Activated CD4-positive, alpha-beta T cell treated with anti-CD3 and anti-CD28 coated beads for 4 hours (primary cell): ENCODE data around the gene HOXC4.

Experiments
- DNase-seq, 2 donors: peaks; one replicate each; pipeline ENCODE4 v3.0.0-alpha.2; 2020

Gene HOXC4

GRCh38 chr12:54029529-54030441 is 23.9 kb upstream of the HOXC4 start:
- DNase-seq: no peak

GRCh38 chr12:54030442-54030801 is 23.2 kb upstream of the HOXC4 start:
- no peak for DNase-seq

DNA sequence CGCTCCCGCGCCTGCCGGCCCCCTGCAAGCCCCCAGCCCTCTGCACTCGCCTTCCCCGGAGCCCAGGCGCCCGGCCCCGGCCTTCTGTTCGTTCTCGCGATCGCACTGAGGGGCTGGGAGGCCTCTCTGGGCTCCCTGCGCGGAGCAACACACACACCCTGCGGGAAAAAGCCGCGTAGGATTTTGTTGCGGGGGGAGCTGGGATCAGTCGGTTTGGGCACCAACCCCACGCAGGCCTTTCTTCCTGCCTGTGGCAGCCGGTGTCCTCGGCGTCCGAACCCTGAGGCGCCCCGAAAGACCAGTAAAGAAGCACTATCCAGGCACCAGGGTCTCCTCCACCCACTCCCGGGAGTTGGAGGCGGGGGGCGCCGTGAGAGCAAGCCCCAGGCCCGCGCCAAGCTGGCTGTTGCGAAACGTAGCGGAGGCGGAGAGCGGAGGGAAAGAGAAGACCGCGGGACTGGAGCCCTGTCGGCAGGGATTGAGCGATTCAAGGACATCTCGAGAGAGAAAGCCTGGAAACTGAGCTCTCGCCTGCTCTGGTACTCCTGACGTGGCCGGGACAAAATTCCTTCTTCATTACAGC is 22.7 kb upstream of the HOXC4 start:
- no peak for DNase-seq

DNA sequence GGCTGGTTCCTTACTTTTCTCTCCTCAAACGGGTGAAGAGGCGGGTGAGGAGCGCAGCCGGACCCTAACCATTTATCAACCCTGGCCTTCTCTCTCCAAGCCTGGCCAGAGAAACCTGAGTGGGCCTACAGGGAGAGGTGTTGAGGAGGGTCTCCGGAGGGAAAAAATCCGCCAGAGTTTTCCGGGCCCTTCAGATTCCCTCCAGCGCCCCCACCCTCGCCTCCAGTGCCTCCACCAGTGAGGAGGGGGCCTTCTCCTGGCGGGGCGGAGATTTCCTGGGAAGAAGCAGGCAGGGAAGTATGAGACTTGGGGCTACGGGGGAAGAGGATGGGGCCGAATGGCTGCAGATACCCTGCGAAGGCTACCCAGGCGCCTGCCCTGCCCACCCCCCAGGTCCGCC is 22.2 kb upstream of the HOXC4 start:
- DNase-seq: no peak

DNA sequence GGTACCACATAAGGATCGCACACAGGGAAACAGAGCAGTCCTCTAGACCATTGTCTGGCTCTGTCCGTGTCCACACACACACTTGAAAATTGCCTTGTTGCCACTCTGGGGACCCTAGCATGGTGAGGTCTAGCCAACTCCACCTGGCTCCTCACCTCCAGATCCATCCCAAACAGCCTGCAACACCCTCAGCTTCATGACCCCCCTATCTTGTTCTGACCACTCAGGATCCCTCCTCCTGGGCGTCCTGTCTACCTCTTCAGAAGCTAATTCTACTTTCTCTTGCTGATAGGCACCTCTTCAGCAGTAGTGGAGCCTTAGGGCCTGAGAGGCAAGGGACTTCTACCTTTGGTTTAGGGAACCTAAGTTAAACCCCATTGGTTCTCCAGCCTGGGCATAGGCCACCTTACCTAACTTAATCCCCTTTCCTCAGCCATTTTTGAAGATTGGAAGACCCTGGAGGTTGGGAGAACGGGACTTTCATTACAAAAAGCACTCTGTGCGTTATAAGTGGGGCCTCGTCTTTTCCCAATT is 21.5 kb upstream of the HOXC4 start:
- no peak for DNase-seq

- DNase-seq: peak; percentile 40 to 60
Observed at GRCh38 chr12:54032627-54033100, 21.0 kb upstream of the HOXC4 start, which contains the start of gene HOXC5. Gene HOXC5, plus strand, starts transcription at chr12:54033050. Its CDS starts 73 bp downstream, at chr12:54033123.

DNA sequence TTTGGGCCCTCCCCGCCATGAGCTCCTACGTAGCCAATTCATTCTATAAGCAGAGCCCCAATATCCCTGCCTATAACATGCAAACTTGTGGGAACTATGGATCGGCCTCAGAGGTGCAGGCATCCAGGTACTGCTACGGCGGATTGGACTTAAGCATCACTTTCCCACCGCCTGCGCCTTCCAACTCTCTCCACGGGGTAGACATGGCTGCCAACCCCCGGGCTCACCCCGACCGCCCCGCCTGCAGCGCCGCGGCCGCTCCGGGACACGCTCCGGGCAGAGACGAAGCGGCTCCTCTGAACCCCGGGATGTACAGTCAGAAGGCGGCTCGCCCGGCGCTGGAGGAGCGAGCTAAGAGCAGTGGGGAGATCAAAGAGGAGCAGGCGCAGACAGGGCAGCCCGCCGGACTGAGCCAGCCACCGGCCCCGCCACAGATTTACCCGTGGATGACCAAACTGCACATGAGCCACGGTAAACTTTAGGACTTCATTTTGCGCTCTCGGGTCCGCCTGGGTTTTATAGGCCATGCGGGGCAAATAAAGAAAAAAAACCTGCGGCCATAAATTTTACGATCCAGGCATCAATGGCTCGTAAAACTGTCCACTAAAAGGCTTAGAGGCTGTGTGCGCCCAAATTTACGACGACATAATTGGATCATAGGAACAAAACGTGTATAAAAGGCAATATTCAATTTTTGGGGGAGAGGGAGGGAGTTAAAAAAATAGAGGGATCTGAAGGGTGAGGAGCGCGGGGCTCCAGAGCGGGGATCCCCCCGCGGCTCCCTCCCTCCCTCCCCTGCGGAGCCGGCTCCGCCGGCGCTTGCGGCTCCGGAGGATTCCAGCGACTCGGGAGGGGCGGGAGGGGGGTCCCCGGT is 20.3 kb upstream of the HOXC4 start:
- DNase-seq: no peak

DNA sequence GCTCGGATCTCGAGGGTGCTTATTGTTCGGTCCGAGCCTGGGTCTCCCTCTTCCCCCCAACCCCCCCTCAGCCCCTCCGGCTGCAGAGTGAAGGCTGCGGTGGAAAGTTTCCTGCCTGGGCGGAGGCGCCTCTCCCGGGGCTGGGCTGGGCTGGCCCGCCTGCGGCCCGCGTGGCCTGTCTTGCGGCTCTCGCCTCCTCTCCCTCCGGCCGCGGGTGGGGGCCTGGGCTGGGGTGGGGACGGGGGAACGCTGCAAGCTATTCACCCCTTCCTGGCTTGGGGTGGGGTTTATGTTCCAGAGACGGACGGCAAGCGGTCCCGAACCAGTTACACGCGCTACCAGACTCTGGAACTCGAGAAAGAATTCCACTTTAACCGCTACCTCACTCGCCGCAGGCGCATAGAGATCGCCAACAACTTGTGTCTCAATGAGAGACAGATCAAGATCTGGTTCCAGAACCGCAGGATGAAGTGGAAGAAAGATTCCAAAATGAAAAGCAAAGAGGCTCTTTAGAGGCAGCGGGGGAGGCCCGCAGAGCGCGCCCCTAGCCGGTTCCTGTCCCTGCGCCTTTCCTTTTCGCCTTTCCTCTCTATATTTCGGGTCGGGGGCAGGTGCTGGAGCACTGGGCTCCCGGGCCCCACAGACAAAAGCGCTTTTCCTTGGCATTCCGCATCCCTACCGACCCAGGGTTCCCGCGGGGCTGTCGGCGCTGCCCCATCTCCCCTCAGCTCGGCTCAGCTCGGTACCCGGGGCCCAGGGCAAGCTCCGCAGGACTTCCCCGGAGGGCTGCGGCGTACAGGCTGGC is 19.5 kb upstream of the HOXC4 start:
- DNase-seq: no peak

DNA sequence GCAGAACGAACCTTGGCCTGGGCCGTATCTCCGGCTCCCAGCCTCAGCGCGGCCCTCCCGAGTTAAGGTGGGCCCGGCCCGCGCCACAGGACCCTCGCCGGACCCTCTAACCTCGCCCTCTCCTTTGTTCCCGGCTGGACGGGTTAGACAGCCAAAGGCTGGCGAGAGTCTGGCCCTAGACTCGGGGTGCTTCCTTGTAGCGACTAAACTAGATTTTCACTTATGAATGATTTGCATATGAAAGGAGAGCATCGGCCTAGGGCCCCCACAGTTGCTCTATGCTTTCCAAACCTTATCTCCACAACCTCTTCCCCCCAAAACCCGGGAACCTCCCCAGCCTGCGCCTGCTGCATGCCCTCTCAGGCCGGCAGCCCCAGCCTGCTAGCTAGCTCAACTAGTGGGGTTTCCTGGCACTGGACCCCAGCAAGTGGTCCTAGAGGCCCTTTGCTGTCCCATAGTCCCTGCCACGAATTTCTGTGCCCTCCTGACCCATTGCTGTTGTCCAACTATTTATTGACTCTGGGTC is 18.8 kb upstream of the HOXC4 start:
- DNase-seq: no peak

DNA sequence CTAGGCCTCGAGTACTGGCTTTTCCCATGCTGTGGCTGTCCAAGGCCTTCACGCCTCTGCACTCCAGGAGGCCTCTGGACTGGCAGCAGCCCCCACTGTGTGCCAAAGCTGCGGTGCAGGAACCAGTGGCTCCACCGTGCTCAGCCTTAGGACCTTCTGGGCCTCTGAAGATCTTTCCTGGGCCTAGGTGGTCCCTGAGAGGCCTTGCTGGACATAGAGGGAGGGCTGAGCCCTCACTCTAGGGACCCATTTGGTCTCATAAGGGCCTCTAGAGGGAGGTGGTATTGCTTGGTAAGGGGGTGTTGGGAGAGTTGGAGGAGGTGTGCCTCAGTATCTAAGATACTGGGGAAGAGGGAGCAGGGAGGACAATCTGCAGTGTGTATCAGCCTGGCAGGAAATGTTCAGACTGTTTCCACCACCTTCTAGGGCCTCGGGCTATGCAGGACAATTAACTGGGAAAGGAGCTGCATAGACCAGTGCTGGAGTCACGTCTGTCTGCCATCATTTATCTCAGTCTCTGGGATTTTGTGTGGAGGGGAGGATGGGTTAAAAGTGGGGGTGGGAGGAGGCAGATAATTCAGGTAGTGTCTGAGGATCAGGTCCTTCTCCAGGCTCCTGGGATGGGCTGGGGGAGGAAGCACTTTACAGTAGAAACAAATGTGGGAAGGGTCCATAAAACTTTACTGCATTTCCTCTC is 17.9 kb upstream of the HOXC4 start:
- no peak for DNase-seq

- DNase-seq: no peak
Observed at GRCh38 chr12:54036620-54037359, 16.8 kb upstream of the HOXC4 start.

- DNase-seq: no peak
Observed at GRCh38 chr12:54037360-54038283, 16.0 kb upstream of the HOXC4 start.

DNA sequence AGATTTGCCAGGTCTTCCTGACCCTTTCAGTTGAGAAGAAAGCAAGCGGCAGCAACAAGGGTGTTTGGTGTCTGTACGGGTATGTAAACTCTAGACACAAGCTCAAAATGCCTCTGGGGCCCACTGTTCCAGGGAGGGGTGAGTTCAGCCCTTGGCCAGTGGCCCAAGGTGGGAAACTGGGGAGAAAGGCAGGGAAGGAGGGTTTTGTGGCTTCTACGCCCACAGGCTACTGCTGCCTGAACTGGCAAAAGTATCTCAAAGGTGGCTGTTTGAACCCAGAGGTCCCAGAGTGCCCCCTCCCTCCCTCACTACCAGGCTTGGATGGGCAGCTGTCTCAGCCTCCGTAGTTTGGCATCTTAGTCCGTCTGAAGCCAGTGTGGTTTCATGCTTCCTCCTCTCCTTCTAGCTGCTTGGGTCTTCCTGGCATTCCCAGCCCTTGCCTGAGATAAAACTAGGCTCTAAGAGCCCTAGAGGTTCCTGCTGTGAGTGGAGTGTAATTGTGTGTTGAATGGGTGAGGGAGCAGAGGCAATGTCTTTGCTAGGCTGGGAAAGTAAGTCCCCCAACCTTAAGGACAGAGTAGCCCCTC is 15.3 kb upstream of the HOXC4 start:
- no peak for DNase-seq

DNA sequence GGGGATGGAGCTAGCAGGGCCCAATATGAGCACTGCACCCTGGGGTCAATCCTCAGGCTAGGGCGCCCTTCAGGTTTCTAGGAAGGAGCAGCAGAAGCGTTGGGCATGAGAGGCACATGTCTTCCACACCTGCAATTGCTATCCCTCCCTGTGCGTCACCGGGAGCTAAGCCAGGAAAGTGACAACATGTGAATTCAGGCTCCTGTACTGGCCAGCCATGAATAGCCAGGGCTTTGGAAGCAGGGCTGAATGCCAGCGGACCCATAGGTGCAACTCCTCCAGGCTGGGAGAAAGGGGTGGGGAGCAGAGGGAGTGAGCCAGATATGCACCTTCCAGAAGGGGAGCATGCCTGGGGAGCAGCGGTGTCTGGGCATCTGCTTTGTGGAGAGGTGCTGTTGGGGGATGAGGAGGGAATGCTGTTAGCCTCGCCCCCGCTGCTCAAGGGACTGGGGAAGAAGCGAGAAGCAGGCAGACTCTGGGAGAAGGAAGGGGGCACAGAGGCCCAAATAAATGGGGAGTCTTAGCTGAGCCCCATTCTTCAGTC is 14.7 kb upstream of the HOXC4 start:
- DNase-seq: no peak

GRCh38 chr12:54039417-54040147 is 14.1 kb upstream of the HOXC4 start:
- no peak for DNase-seq

DNA sequence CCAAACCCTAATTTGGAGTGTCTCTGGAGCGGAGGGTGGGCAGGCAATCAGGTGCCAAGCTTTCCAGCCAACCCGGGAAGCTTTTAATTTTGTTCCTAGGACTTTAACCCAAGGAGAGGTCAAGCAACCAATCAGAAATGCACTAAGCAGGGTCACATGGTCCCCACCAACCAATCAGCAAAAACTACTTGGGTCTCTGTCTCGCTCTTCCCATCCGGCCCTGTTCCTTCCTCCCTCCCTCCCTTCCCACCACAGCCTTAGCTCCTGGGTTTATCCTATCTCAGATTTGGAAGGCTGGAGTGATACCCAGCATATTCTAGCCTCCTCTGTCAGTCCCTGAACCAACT is 13.5 kb upstream of the HOXC4 start:
- no peak for DNase-seq

- no peak for DNase-seq
Observed at GRCh38 chr12:54040648-54041047, 13.0 kb upstream of the HOXC4 start.

- no peak for DNase-seq
Observed at GRCh38 chr12:54041097-54041690, 12.4 kb upstream of the HOXC4 start.
